GM19240 (cell line): Measurements from ENCODE around the gene ARFRP1.

Experiments used
- DNase-seq: peaks from one replicate; pipeline ENCODE4 v3.0.0; 2011; ENCODE audit warnings: low spot score; ENCODE audit not compliant: insufficient read length

ARFRP1 gene

GRCh38 chr20:63691711-63692435, 15.9 kb downstream of the ARFRP1 start:
- no peak for DNase-seq

- DNase-seq: no peak
Observed at GRCh38 chr20:63690898-63691710, 16.7 kb downstream of the ARFRP1 start.

GRCh38 chr20:63690003-63690897, 17.5 kb downstream of the ARFRP1 start:
- DNase-seq: no peak

- DNase-seq: no peak
Observed at GRCh38 chr20:63689046-63690002, 18.5 kb downstream of the ARFRP1 start.

- DNase-seq: no peak
Observed at GRCh38 chr20:63688228-63689045, 19.3 kb downstream of the ARFRP1 start.

- DNase-seq: no peak
Observed at GRCh38 chr20:63687419-63688178, 20.2 kb downstream of the ARFRP1 start.

- no peak for DNase-seq
Observed at GRCh38 chr20:63686492-63687321, 21.1 kb downstream of the ARFRP1 start.

- no peak for DNase-seq
Observed at GRCh38 chr20:63686094-63686491, 21.7 kb downstream of the ARFRP1 start.

- DNase-seq: no peak
Observed at GRCh38 chr20:63685269-63686026, 22.3 kb downstream of the ARFRP1 start.

GRCh38 chr20:63682384-63683139, 25.2 kb downstream of the ARFRP1 start:
- DNase-seq: no peak

GRCh38 chr20:63681609-63682142, 26.1 kb downstream of the ARFRP1 start:
- DNase-seq: no peak

- DNase-seq: no peak
Observed at GRCh38 chr20:63680857-63681608, 26.7 kb downstream of the ARFRP1 start.

- DNase-seq: no peak
Observed at GRCh38 chr20:63680427-63680826, 27.3 kb downstream of the ARFRP1 start.

- no peak for DNase-seq
Observed at GRCh38 chr20:63679799-63680305, 27.9 kb downstream of the ARFRP1 start.
